H1 (cell line): ENCODE measurements around the gene LIAS. TPM values are rescaled to one million over a fixed set of nuclear protein-coding genes. Genes with fewer than 3 reads are reported as not detected.

ENCODE experiments used
- CTCF ChIA-PET: fragments of 300-600 bp; sonication (Branson Sonifier 250); formaldehyde crosslinking; loops from one replicate; lab custom pipeline; 2021; ENCODE audit not compliant: partially characterized antibody; lab: Charles Lee
- POLR2A ChIA-PET: fragments of 300-600 bp; sonication (Branson Sonifier 250); formaldehyde crosslinking; loops from one replicate; lab custom pipeline; 2021; ENCODE audit warnings: inconsistent platforms; ENCODE audit not compliant: partially characterized antibody; lab: Charles Lee
- DNase-seq, 2 experiments: peaks; one replicate each; pipeline versions ENCODE4 v3.0.0 to v3.0.0-alpha.2; 2010 to 2022; ENCODE audit warnings: low spot score in 2 of 2, low read depth in 1 of 2, mixed read lengths in 1 of 2
- FAIRE-seq: peaks from 2 replicates; lab custom pipeline; 2011; peaks lifted over from hg19 to GRCh38; lab: Jason Lieb, UNC
- H2AFZ ChIP-seq: 2 replicates; pipeline ENCODE4 v1.8.1; 2012; ENCODE audit warnings: low read length, inconsistent platforms
- H2AK5ac ChIP-seq: 2 replicates; pipeline ENCODE4 v1.6.1; 2013; ENCODE audit warnings: low read depth, low read length
- H2BK120ac ChIP-seq: replicated peaks from 2 replicates; pipeline ENCODE3; 2013; ENCODE audit warnings: low read depth, low read length, inconsistent platforms
- H2BK12ac ChIP-seq: 2 replicates; pipeline ENCODE4 v1.6.1; 2013; ENCODE audit warnings: low read depth, low read length
- H2BK15ac ChIP-seq: 2 replicates; pipeline ENCODE4 v1.6.1; 2013; ENCODE audit warnings: low read length
- H2BK20ac ChIP-seq: 2 replicates; pipeline ENCODE4 v1.6.1; 2013; ENCODE audit warnings: low read length
- H2BK5ac ChIP-seq: 2 replicates; pipeline ENCODE4 v1.6.1; 2013; ENCODE audit warnings: low read depth, low read length
- H3K14ac ChIP-seq: 2 replicates; pipeline ENCODE4 v1.6.1; 2013; ENCODE audit warnings: inconsistent platforms; ENCODE audit not compliant: insufficient read length
- H3K18ac ChIP-seq: 2 replicates; pipeline ENCODE4 v1.6.1; 2013; ENCODE audit warnings: low read length; ENCODE audit errors: extremely low read depth
- H3K23ac ChIP-seq: 2 replicates; pipeline ENCODE4 v1.6.1; 2013; ENCODE audit warnings: inconsistent platforms; ENCODE audit not compliant: insufficient read length
- H3K23me2 ChIP-seq: 2 replicates; pipeline ENCODE4 v1.6.1; 2013; ENCODE audit warnings: low read depth, low read length
- H3K27ac ChIP-seq: 2 replicates; pipeline ENCODE4 v1.6.1; 2011; ENCODE audit warnings: low read depth, low read length, inconsistent platforms
- H3K27me3 ChIP-seq, 4 experiments: replicated peaks in 1 of 4; 1 replicate in 1 of 4; 2 replicates in 3 of 4; pipeline versions ENCODE4 v1.6.1 to v1.8.1; 2011 to 2013; ENCODE audit warnings: low read length in 3 of 4, mild to moderate bottlenecking in 3 of 4, inconsistent platforms in 2 of 4, mixed read lengths in 2 of 4, moderate library complexity in 1 of 4; ENCODE audit not compliant: control insufficient read depth in 3 of 4, insufficient read depth in 3 of 4; ENCODE audit errors: extremely low read depth in 1 of 4
- H3K36me3 ChIP-seq, 4 experiments: 2 replicates each; pipeline versions ENCODE4 v1.6.1 to v1.8.1; 2011 to 2013; ENCODE audit warnings: mild to moderate bottlenecking in 4 of 4, low read length in 3 of 4, moderate library complexity in 2 of 4, control low read depth in 1 of 4, inconsistent platforms in 1 of 4; ENCODE audit not compliant: insufficient read depth in 4 of 4, control insufficient read depth in 2 of 4
- H3K4ac ChIP-seq: replicated peaks from 2 replicates; pipeline ENCODE3; 2013; ENCODE audit warnings: low read length, low read depth, mixed read lengths, inconsistent platforms; ENCODE audit not compliant: insufficient read length
- H3K4me1 ChIP-seq, 4 experiments: replicated peaks in 1 of 4; 1 replicate in 1 of 4; 2 replicates in 3 of 4; pipeline versions ENCODE4 v1.6.1 to v1.8.1; 2011 to 2013; ENCODE audit warnings: low read length in 3 of 4, inconsistent platforms in 2 of 4, mixed read lengths in 1 of 4; ENCODE audit not compliant: insufficient read depth in 4 of 4, control insufficient read depth in 3 of 4
- H3K4me2 ChIP-seq, 2 experiments: 2 replicates each; pipeline versions ENCODE4 v1.6.1 to v1.8.1; 2011 to 2013; ENCODE audit warnings: low read depth in 2 of 2, low read length in 2 of 2, control low read depth in 1 of 2, inconsistent platforms in 1 of 2, mild to moderate bottlenecking in 1 of 2; ENCODE audit not compliant: insufficient read depth in 1 of 2
- H3K4me3 ChIP-seq, 4 experiments: fragments of 200-600, 300-600 bp in 1 of 4; sonication (generic), shearing (Covaris generic), sonication (Bioruptor Twin) in 1 of 4; 2 replicates each; pipeline versions ENCODE4 v1.5.1 to v1.8.1; 2011 to 2016; ENCODE audit warnings: low read length in 4 of 4, low read depth in 3 of 4, control low read depth in 2 of 4, inconsistent platforms in 2 of 4, mild to moderate bottlenecking in 2 of 4, mixed read lengths in 1 of 4, moderate library complexity in 1 of 4; ENCODE audit not compliant: insufficient read depth in 2 of 4; ENCODE audit errors: extremely low read depth in 1 of 4
- H3K56ac ChIP-seq: replicated peaks from 2 replicates; pipeline ENCODE3; 2013; ENCODE audit warnings: low read depth, mild to moderate bottlenecking, mixed read lengths, low read length, inconsistent platforms; ENCODE audit not compliant: insufficient read length
- H3K79me1 ChIP-seq: 2 replicates; pipeline ENCODE4 v1.6.1; 2013; ENCODE audit warnings: low read depth, low read length, control low read depth
- H3K79me2 ChIP-seq, 2 experiments: 2 replicates each; pipeline versions ENCODE4 v1.6.1 to v1.8.1; 2012 to 2013; ENCODE audit warnings: low read length in 2 of 2, mild to moderate bottlenecking in 2 of 2, inconsistent platforms in 1 of 2; ENCODE audit not compliant: insufficient read depth in 2 of 2, control insufficient read depth in 1 of 2
- H3K9ac ChIP-seq, 4 experiments: replicated peaks in 1 of 4; 1 replicate in 1 of 4; 2 replicates in 3 of 4; pipeline versions ENCODE4 v1.6.1 to v1.8.1; 2011 to 2013; ENCODE audit warnings: low read depth in 3 of 4, low read length in 3 of 4, control low read depth in 2 of 4, mild to moderate bottlenecking in 2 of 4, moderate library complexity in 2 of 4, inconsistent platforms in 1 of 4; ENCODE audit errors: extremely low read depth in 1 of 4
- H3K9me3 ChIP-seq, 2 experiments: 2 replicates each; pipeline versions ENCODE4 v1.6.1 to v1.8.1; 2012 to 2013; ENCODE audit warnings: mild to moderate bottlenecking in 2 of 2, moderate library complexity in 2 of 2, control low read depth in 1 of 2, inconsistent platforms in 1 of 2, low read depth in 1 of 2, low read length in 1 of 2, mixed read lengths in 1 of 2; ENCODE audit not compliant: insufficient read depth in 2 of 2
- H4K20me1 ChIP-seq, 2 experiments: replicated peaks in 1 of 2; 2 replicates each; pipeline versions ENCODE3 to v1.8.1; 2011 to 2013; ENCODE audit warnings: inconsistent platforms in 2 of 2, low read length in 2 of 2, mild to moderate bottlenecking in 1 of 2; ENCODE audit not compliant: insufficient read depth in 2 of 2, control insufficient read depth in 1 of 2
- H4K5ac ChIP-seq: 2 replicates; pipeline ENCODE4 v1.6.1; 2013; ENCODE audit warnings: low read length, low read depth, mixed read lengths, inconsistent platforms; ENCODE audit not compliant: insufficient read length
- H4K8ac ChIP-seq: 2 replicates; pipeline ENCODE4 v1.8.0; 2013; ENCODE audit warnings: mild to moderate bottlenecking, moderate library complexity, low read length, inconsistent platforms; ENCODE audit not compliant: insufficient read depth; ENCODE audit errors: extremely low read depth
- H4K91ac ChIP-seq: replicated peaks from 2 replicates; pipeline ENCODE3; 2013; ENCODE audit warnings: low read length, mixed read lengths, inconsistent platforms; ENCODE audit not compliant: insufficient read length
- CBX8 ChIP-seq: fragments of 300-800, 300-1000 bp; sonication (generic); IDR thresholded peaks from 2 replicates; pipeline ENCODE4 v1.7.1; 2016; ENCODE audit warnings: low read depth, low read length, borderline replicate concordance
- RAD21 ChIP-seq, 2 experiments: IDR thresholded peaks in 1 of 2; conservative IDR thresholded peaks in 1 of 2; 2 replicates each; pipeline ENCODE4 v1.6.1; 2011; ENCODE audit warnings: low read depth in 2 of 2, low read length in 2 of 2, improper control_type of control experiment in 1 of 2, inconsistent platforms in 1 of 2, mild to moderate bottlenecking in 1 of 2, moderate library complexity in 1 of 2
- SIN3A ChIP-seq, 2 experiments: IDR thresholded peaks in 1 of 2; conservative IDR thresholded peaks in 1 of 2; 2 replicates each; pipeline ENCODE4 v1.6.1; 2011 to 2012; ENCODE audit warnings: low read length in 2 of 2, improper control_type of control experiment in 1 of 2, low read depth in 1 of 2, mild to moderate bottlenecking in 1 of 2
- WGBS, 2 experiments: shearing (Covaris generic) in 1 of 2; methylation state at CpG; one replicate each; pipeline versions ENCODE4 v1.1.6 to v1.1.7; 2013 to 2015; ENCODE audit warnings: low lambda C conversion rate in 2 of 2, mixed read lengths in 2 of 2, inconsistent platforms in 1 of 2, low coverage in 1 of 2, missing lambda C conversion rate in 1 of 2; ENCODE audit not compliant: insufficient replicate concordance in 2 of 2, insufficient coverage in 1 of 2, insufficient read length in 1 of 2; ENCODE audit errors: extremely low coverage in 1 of 2, missing lambda C conversion rate in 1 of 2; 5-methylcytosine and 5-hydroxymethylcytosine counted together
- polyA plus RNA-seq, 7 experiments: library from polyadenylated mRNA; depleted of rRNA in 3 of 7; stranded (reverse) in 5 of 7; unstranded in 2 of 7; fragments of >200 nt in 5 of 7; fragments of 200-250 nt in 2 of 7; gene quantifications; 1 replicate in 5 of 7; 2 replicates in 1 of 7; 4 replicates in 1 of 7; pipeline versions ENCODE4 v1.2.1 to v1.2.3, GENCODE V29; 2011 to 2013; ENCODE audit warnings: missing spikeins in 2 of 7, mixed read lengths in 2 of 7
- total RNA-seq: library from RNA; stranded (reverse); fragmentation: NEBNext Ultra II Directional; extraction: Animal tissue kit (Norgen Biotek cat#: 25700); gene quantifications from 2 replicates; pipeline ENCODE4 v1.2.1, GENCODE V29; 2021
- TF ChIP-seq, protein P1 (sequence below): IDR thresholded peaks from 2 replicates; pipeline ENCODE4 v1.6.1; 2012; ENCODE audit warnings: inconsistent platforms

Gene LIAS
- total and polyA plus RNA-seq, 2 of the 8 experiments (the other 6 are each of a cell fraction or from before 2014, with no cell fraction given), result 10.5 to 24.9 TPM

GRCh38 chr4:39486221-39486804 is 27.5 kb downstream of the LIAS start:
- Histone ChIP-seq H4K20me1 (no peaks in the 10 kb centered on the region), H3K4me3 (no peak overlapping the region), H4K8ac (no peak overlapping the region), H2BK5ac (no peak overlapping the region)
- CTCF ChIA-PET, result interaction anchor here (2.6 kb wide), 1 partner anchor 17 kb away, joined by 11 read pairs; no protein-coding TSS in a partner anchor
- POLR2A ChIA-PET, result no interaction called here
- TF ChIP-seq, protein P1, sequence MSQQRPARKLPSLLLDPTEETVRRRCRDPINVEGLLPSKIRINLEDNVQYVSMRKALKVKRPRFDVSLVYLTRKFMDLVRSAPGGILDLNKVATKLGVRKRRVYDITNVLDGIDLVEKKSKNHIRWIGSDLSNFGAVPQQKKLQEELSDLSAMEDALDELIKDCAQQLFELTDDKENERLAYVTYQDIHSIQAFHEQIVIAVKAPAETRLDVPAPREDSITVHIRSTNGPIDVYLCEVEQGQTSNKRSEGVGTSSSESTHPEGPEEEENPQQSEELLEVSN, result no peak
- TF ChIP-seq RAD21 (IDR thresholded peaks at IDR 0.05 in 1 of 2, conservative IDR thresholded peaks at IDR 0.05 in 1 of 2; ENCODE audit: low read depth in 2 of 2, low read length in 2 of 2) (no peak), SIN3A (conservative IDR thresholded peaks at IDR 0.05 in 1 of 2, IDR thresholded peaks at IDR 0.05 in 1 of 2; ENCODE audit: low read depth in 1 of 2, low read length in 2 of 2) (no peak), CBX8 (no peak)
- TF ChIP-seq, all 59 proteins: peak for 0
- no peak overlapping the region for H2AK5ac ChIP-seq
- no peak overlapping the region for H3K14ac ChIP-seq
- H3K4ac ChIP-seq, result no peak overlapping the region
- DNase-seq (no peak), FAIRE-seq (no peak)
- WGBS, 2 experiments, result 79% methylated on average over 10 of the region's 10 CpGs; no CpG with 5 or more reads in 1 of the 2 experiments
- no peak overlapping the region for H4K5ac ChIP-seq
- H2BK15ac ChIP-seq, result no peak overlapping the region
- H2BK120ac ChIP-seq, result no peak overlapping the region
- no peak overlapping the region for H3K23ac ChIP-seq
- H3K79me2 ChIP-seq, result no peaks in the 10 kb centered on the region
- H3K4me1 ChIP-seq, result no peaks in the 10 kb centered on the region
- H3K27ac ChIP-seq, result no peak overlapping the region
- no peak overlapping the region for H2AFZ ChIP-seq
- no peaks in the 10 kb centered on the region for H3K79me1 ChIP-seq
- 0 out of 4 replicates have a peak, but pooled peaks cover 0 to 2% of the 10 kb centered on the region in 2 experiments for H3K9me3 ChIP-seq
- no peak overlapping the region for H3K18ac ChIP-seq
- no peak overlapping the region for H2BK20ac ChIP-seq
- H3K23me2 ChIP-seq, result 0 out of 2 replicates have a peak, but pooled peaks cover 1% of the 10 kb centered on the region
- H3K27me3 ChIP-seq, result no peaks in the 10 kb centered on the region
- no peaks in the 10 kb centered on the region for H3K36me3 ChIP-seq
- H3K9ac ChIP-seq, result no peak overlapping the region
- no peak overlapping the region for H4K91ac ChIP-seq
- H3K56ac ChIP-seq, result no peak overlapping the region
- H2BK12ac ChIP-seq, result no peak overlapping the region
- no peak overlapping the region for H3K4me2 ChIP-seq
